ENCODE measurements around the gene NCEH1.
"Not testable (repeated sequence)": the region's sequence is repeated elsewhere in the genome, so short reads cannot be mapped to it uniquely, and the experiment has no call there.

The NCEH1 gene

GRCh38 chr3:172710664-172711453 is at the start of gene NCEH1:
TSS of gene NCEH1 (minus strand) at chr3:172711067. CDS start at chr3:172710984, 83 bp downstream.
- DNase-seq (ENCODE audit: low read depth in 1 of 2, low spot score in 1 of 2): peak; percentile 26 to 34

GRCh38 chr3:172760416-172760815 is 49.5 kb upstream of the NCEH1 start:
- not testable (repeated sequence) for DNase-seq (ENCODE audit: low read depth in 1 of 2, low spot score in 1 of 2)

- DNase-seq (ENCODE audit: low read depth in 1 of 2, low spot score in 1 of 2): no peak
Observed at GRCh38 chr3:172753125-172753524, 42.3 kb upstream of the NCEH1 start.

- DNase-seq (ENCODE audit: low read depth in 1 of 2, low spot score in 1 of 2): no peak
Observed at GRCh38 chr3:172752651-172753050, 41.8 kb upstream of the NCEH1 start.

- DNase-seq (ENCODE audit: low read depth in 1 of 2, low spot score in 1 of 2): peak in 1 of 2 donors; percentile 3
Observed at GRCh38 chr3:172751175-172751704, 40.4 kb upstream of the NCEH1 start.

GRCh38 chr3:172750368-172751174 is 39.7 kb upstream of the NCEH1 start, which contains the start of gene ECT2:
TSS of gene ECT2 (plus strand) at chr3:172750726. CDS start at chr3:172754531, 3,805 bp downstream.
- peak; percentile 90 to 93 for DNase-seq (ENCODE audit: low read depth in 1 of 2, low spot score in 1 of 2)

GRCh38 chr3:172750069-172750367 is 39.2 kb upstream of the NCEH1 start:
- DNase-seq (ENCODE audit: low read depth in 1 of 2, low spot score in 1 of 2): no peak

- DNase-seq (ENCODE audit: low read depth in 1 of 2, low spot score in 1 of 2): no peak
Observed at GRCh38 chr3:172749230-172749965, 38.5 kb upstream of the NCEH1 start.

- no peak for DNase-seq (ENCODE audit: low read depth in 1 of 2, low spot score in 1 of 2)
Observed at GRCh38 chr3:172746475-172746874, 35.6 kb upstream of the NCEH1 start.

GRCh38 chr3:172739462-172739861 is 28.6 kb upstream of the NCEH1 start:
- DNase-seq (ENCODE audit: low read depth in 1 of 2, low spot score in 1 of 2): no peak

- no peak for DNase-seq (ENCODE audit: low read depth in 1 of 2, low spot score in 1 of 2)
Observed at GRCh38 chr3:172735014-172735413, 24.1 kb upstream of the NCEH1 start.

- no peak for DNase-seq (ENCODE audit: low read depth in 1 of 2, low spot score in 1 of 2)
Observed at GRCh38 chr3:172726380-172726779, 15.5 kb upstream of the NCEH1 start.

- not testable (repeated sequence) for DNase-seq (ENCODE audit: low read depth in 1 of 2, low spot score in 1 of 2)
Observed at GRCh38 chr3:172722536-172723040, 11.7 kb upstream of the NCEH1 start.

GRCh38 chr3:172717493-172718088 is 6.7 kb upstream of the NCEH1 start:
- no peak for DNase-seq (ENCODE audit: low read depth in 1 of 2, low spot score in 1 of 2)

GRCh38 chr3:172716476-172716875 is 5.6 kb upstream of the NCEH1 start:
- DNase-seq (ENCODE audit: low read depth in 1 of 2, low spot score in 1 of 2): no peak

- no peak for DNase-seq (ENCODE audit: low read depth in 1 of 2, low spot score in 1 of 2)
Observed at GRCh38 chr3:172713316-172713715, 2.4 kb upstream of the NCEH1 start.

GRCh38 chr3:172711454-172711795 is 558 bp upstream of the NCEH1 start:
- no peak for DNase-seq (ENCODE audit: low read depth in 1 of 2, low spot score in 1 of 2)

- DNase-seq (ENCODE audit: low read depth in 1 of 2, low spot score in 1 of 2): no peak
Observed at GRCh38 chr3:172709774-172710663, 848 bp downstream of the NCEH1 start.

- no peak for DNase-seq (ENCODE audit: low read depth in 1 of 2, low spot score in 1 of 2)
Observed at GRCh38 chr3:172708921-172709773, 1.7 kb downstream of the NCEH1 start.
